H1 (cell line): ENCODE measurements around the gene SPOCK1. TPM values are rescaled to one million over a fixed set of nuclear protein-coding genes. Genes with fewer than 3 reads are reported as not detected.

Source experiments
- CTCF ChIA-PET: fragments of 300-600 bp; sonication (Branson Sonifier 250); formaldehyde crosslinking; loops from one replicate; lab custom pipeline; 2021; ENCODE audit not compliant: partially characterized antibody; lab: Charles Lee
- POLR2A ChIA-PET: fragments of 300-600 bp; sonication (Branson Sonifier 250); formaldehyde crosslinking; loops from one replicate; lab custom pipeline; 2021; ENCODE audit warnings: inconsistent platforms; ENCODE audit not compliant: partially characterized antibody; lab: Charles Lee
- DNase-seq, 2 experiments: peaks; one replicate each; pipeline versions ENCODE4 v3.0.0 to v3.0.0-alpha.2; 2010 to 2022; ENCODE audit warnings: low spot score in 2 of 2, low read depth in 1 of 2, mixed read lengths in 1 of 2
- FAIRE-seq: peaks from 2 replicates; lab custom pipeline; 2011; peaks lifted over from hg19 to GRCh38; lab: Jason Lieb, UNC
- H2AFZ ChIP-seq: 2 replicates; pipeline ENCODE4 v1.8.1; 2012; ENCODE audit warnings: low read length, inconsistent platforms
- H2AK5ac ChIP-seq: 2 replicates; pipeline ENCODE4 v1.6.1; 2013; ENCODE audit warnings: low read depth, low read length
- H2BK120ac ChIP-seq: replicated peaks from 2 replicates; pipeline ENCODE3; 2013; ENCODE audit warnings: low read depth, low read length, inconsistent platforms
- H2BK12ac ChIP-seq: 2 replicates; pipeline ENCODE4 v1.6.1; 2013; ENCODE audit warnings: low read depth, low read length
- H2BK15ac ChIP-seq: 2 replicates; pipeline ENCODE4 v1.6.1; 2013; ENCODE audit warnings: low read length
- H2BK20ac ChIP-seq: 2 replicates; pipeline ENCODE4 v1.6.1; 2013; ENCODE audit warnings: low read length
- H2BK5ac ChIP-seq: 2 replicates; pipeline ENCODE4 v1.6.1; 2013; ENCODE audit warnings: low read depth, low read length
- H3K14ac ChIP-seq: 2 replicates; pipeline ENCODE4 v1.6.1; 2013; ENCODE audit warnings: inconsistent platforms; ENCODE audit not compliant: insufficient read length
- H3K18ac ChIP-seq: 2 replicates; pipeline ENCODE4 v1.6.1; 2013; ENCODE audit warnings: low read length; ENCODE audit errors: extremely low read depth
- H3K23ac ChIP-seq: 2 replicates; pipeline ENCODE4 v1.6.1; 2013; ENCODE audit warnings: inconsistent platforms; ENCODE audit not compliant: insufficient read length
- H3K23me2 ChIP-seq: 2 replicates; pipeline ENCODE4 v1.6.1; 2013; ENCODE audit warnings: low read depth, low read length
- H3K27ac ChIP-seq: 2 replicates; pipeline ENCODE4 v1.6.1; 2011; ENCODE audit warnings: low read depth, low read length, inconsistent platforms
- H3K27me3 ChIP-seq, 4 experiments: replicated peaks in 1 of 4; 1 replicate in 1 of 4; 2 replicates in 3 of 4; pipeline versions ENCODE4 v1.6.1 to v1.8.1; 2011 to 2013; ENCODE audit warnings: low read length in 3 of 4, mild to moderate bottlenecking in 3 of 4, inconsistent platforms in 2 of 4, mixed read lengths in 2 of 4, moderate library complexity in 1 of 4; ENCODE audit not compliant: control insufficient read depth in 3 of 4, insufficient read depth in 3 of 4; ENCODE audit errors: extremely low read depth in 1 of 4
- H3K36me3 ChIP-seq, 4 experiments: 2 replicates each; pipeline versions ENCODE4 v1.6.1 to v1.8.1; 2011 to 2013; ENCODE audit warnings: mild to moderate bottlenecking in 4 of 4, low read length in 3 of 4, moderate library complexity in 2 of 4, control low read depth in 1 of 4, inconsistent platforms in 1 of 4; ENCODE audit not compliant: insufficient read depth in 4 of 4, control insufficient read depth in 2 of 4
- H3K4ac ChIP-seq: replicated peaks from 2 replicates; pipeline ENCODE3; 2013; ENCODE audit warnings: low read length, low read depth, mixed read lengths, inconsistent platforms; ENCODE audit not compliant: insufficient read length
- H3K4me1 ChIP-seq, 4 experiments: replicated peaks in 1 of 4; 1 replicate in 1 of 4; 2 replicates in 3 of 4; pipeline versions ENCODE4 v1.6.1 to v1.8.1; 2011 to 2013; ENCODE audit warnings: low read length in 3 of 4, inconsistent platforms in 2 of 4, mixed read lengths in 1 of 4; ENCODE audit not compliant: insufficient read depth in 4 of 4, control insufficient read depth in 3 of 4
- H3K4me2 ChIP-seq, 2 experiments: 2 replicates each; pipeline versions ENCODE4 v1.6.1 to v1.8.1; 2011 to 2013; ENCODE audit warnings: low read depth in 2 of 2, low read length in 2 of 2, control low read depth in 1 of 2, inconsistent platforms in 1 of 2, mild to moderate bottlenecking in 1 of 2; ENCODE audit not compliant: insufficient read depth in 1 of 2
- H3K4me3 ChIP-seq, 4 experiments: fragments of 200-600, 300-600 bp in 1 of 4; sonication (generic), shearing (Covaris generic), sonication (Bioruptor Twin) in 1 of 4; 2 replicates each; pipeline versions ENCODE4 v1.5.1 to v1.8.1; 2011 to 2016; ENCODE audit warnings: low read length in 4 of 4, low read depth in 3 of 4, control low read depth in 2 of 4, inconsistent platforms in 2 of 4, mild to moderate bottlenecking in 2 of 4, mixed read lengths in 1 of 4, moderate library complexity in 1 of 4; ENCODE audit not compliant: insufficient read depth in 2 of 4; ENCODE audit errors: extremely low read depth in 1 of 4
- H3K56ac ChIP-seq: replicated peaks from 2 replicates; pipeline ENCODE3; 2013; ENCODE audit warnings: low read depth, mild to moderate bottlenecking, mixed read lengths, low read length, inconsistent platforms; ENCODE audit not compliant: insufficient read length
- H3K79me1 ChIP-seq: 2 replicates; pipeline ENCODE4 v1.6.1; 2013; ENCODE audit warnings: low read depth, low read length, control low read depth
- H3K79me2 ChIP-seq, 2 experiments: 2 replicates each; pipeline versions ENCODE4 v1.6.1 to v1.8.1; 2012 to 2013; ENCODE audit warnings: low read length in 2 of 2, mild to moderate bottlenecking in 2 of 2, inconsistent platforms in 1 of 2; ENCODE audit not compliant: insufficient read depth in 2 of 2, control insufficient read depth in 1 of 2
- H3K9ac ChIP-seq, 4 experiments: replicated peaks in 1 of 4; 1 replicate in 1 of 4; 2 replicates in 3 of 4; pipeline versions ENCODE4 v1.6.1 to v1.8.1; 2011 to 2013; ENCODE audit warnings: low read depth in 3 of 4, low read length in 3 of 4, control low read depth in 2 of 4, mild to moderate bottlenecking in 2 of 4, moderate library complexity in 2 of 4, inconsistent platforms in 1 of 4; ENCODE audit errors: extremely low read depth in 1 of 4
- H3K9me3 ChIP-seq, 2 experiments: 2 replicates each; pipeline versions ENCODE4 v1.6.1 to v1.8.1; 2012 to 2013; ENCODE audit warnings: mild to moderate bottlenecking in 2 of 2, moderate library complexity in 2 of 2, control low read depth in 1 of 2, inconsistent platforms in 1 of 2, low read depth in 1 of 2, low read length in 1 of 2, mixed read lengths in 1 of 2; ENCODE audit not compliant: insufficient read depth in 2 of 2
- H4K20me1 ChIP-seq, 2 experiments: replicated peaks in 1 of 2; 2 replicates each; pipeline versions ENCODE3 to v1.8.1; 2011 to 2013; ENCODE audit warnings: inconsistent platforms in 2 of 2, low read length in 2 of 2, mild to moderate bottlenecking in 1 of 2; ENCODE audit not compliant: insufficient read depth in 2 of 2, control insufficient read depth in 1 of 2
- H4K5ac ChIP-seq: 2 replicates; pipeline ENCODE4 v1.6.1; 2013; ENCODE audit warnings: low read length, low read depth, mixed read lengths, inconsistent platforms; ENCODE audit not compliant: insufficient read length
- H4K8ac ChIP-seq: 2 replicates; pipeline ENCODE4 v1.8.0; 2013; ENCODE audit warnings: mild to moderate bottlenecking, moderate library complexity, low read length, inconsistent platforms; ENCODE audit not compliant: insufficient read depth; ENCODE audit errors: extremely low read depth
- H4K91ac ChIP-seq: replicated peaks from 2 replicates; pipeline ENCODE3; 2013; ENCODE audit warnings: low read length, mixed read lengths, inconsistent platforms; ENCODE audit not compliant: insufficient read length
- ATF2 ChIP-seq: IDR thresholded peaks from 2 replicates; pipeline ENCODE4 v1.6.1; 2012; ENCODE audit warnings: low read length, inconsistent platforms
- EGR1 ChIP-seq: IDR thresholded peaks from 2 replicates; pipeline ENCODE4 v1.6.1; 2011; ENCODE audit warnings: low read depth, low read length, borderline replicate concordance
- KDM1A ChIP-seq: fragments of 200-600, 300-600 bp; sonication (generic); IDR thresholded peaks from 2 replicates; pipeline ENCODE4 v1.7.1; 2016; ENCODE audit warnings: mild to moderate bottlenecking, low read length, borderline replicate concordance
- POLR2A ChIP-seq, 2 experiments: IDR thresholded peaks; 1 replicate in 1 of 2; 2 replicates in 1 of 2; pipeline ENCODE4 v1.6.1; 2011; ENCODE audit warnings: low read depth in 2 of 2, low read length in 2 of 2, mild to moderate bottlenecking in 2 of 2; ENCODE audit errors: control extremely low read depth in 1 of 2
- SIX5 ChIP-seq: IDR thresholded peaks from 2 replicates; pipeline ENCODE4 v1.6.1; 2011; ENCODE audit warnings: mild to moderate bottlenecking, low read depth, low read length
- SP4 ChIP-seq: IDR thresholded peaks from 2 replicates; pipeline ENCODE4 v1.6.1; 2012; ENCODE audit warnings: low read length, inconsistent platforms
- SUZ12 ChIP-seq: fragments of 200-600 bp; sonication (generic); IDR thresholded peaks from 2 replicates; pipeline ENCODE4 v1.6.1; 2012; ENCODE audit warnings: mild to moderate bottlenecking, inconsistent platforms, low read length, moderate library complexity, mixed read lengths
- TAF7 ChIP-seq: optimal IDR thresholded peaks from 2 replicates; pipeline ENCODE3; 2011; ENCODE audit warnings: low read depth, mild to moderate bottlenecking, inconsistent platforms, low read length, moderate library complexity, borderline replicate concordance
- TCF12 ChIP-seq: IDR thresholded peaks from 2 replicates; pipeline ENCODE4 v1.6.1; 2011; ENCODE audit warnings: low read depth, mild to moderate bottlenecking, low read length
- TEAD4 ChIP-seq: IDR thresholded peaks from 2 replicates; pipeline ENCODE4 v1.6.1; 2012; ENCODE audit warnings: low read depth, low read length, inconsistent platforms, mixed read lengths
- USF2 ChIP-seq: IDR thresholded peaks from 2 replicates; pipeline ENCODE4 v1.6.1; 2011; ENCODE audit warnings: low read length, improper control_type of control experiment
- YY1 ChIP-seq: IDR thresholded peaks from 2 replicates; pipeline ENCODE4 v1.6.1; 2011; ENCODE audit warnings: low read depth, mild to moderate bottlenecking, low read length
- WGBS, 2 experiments: shearing (Covaris generic) in 1 of 2; methylation state at CpG; one replicate each; pipeline versions ENCODE4 v1.1.6 to v1.1.7; 2013 to 2015; ENCODE audit warnings: low lambda C conversion rate in 2 of 2, mixed read lengths in 2 of 2, inconsistent platforms in 1 of 2, low coverage in 1 of 2, missing lambda C conversion rate in 1 of 2; ENCODE audit not compliant: insufficient replicate concordance in 2 of 2, insufficient coverage in 1 of 2, insufficient read length in 1 of 2; ENCODE audit errors: extremely low coverage in 1 of 2, missing lambda C conversion rate in 1 of 2; 5-methylcytosine and 5-hydroxymethylcytosine counted together
- polyA plus RNA-seq, 7 experiments: library from polyadenylated mRNA; depleted of rRNA in 3 of 7; stranded (reverse) in 5 of 7; unstranded in 2 of 7; fragments of >200 nt in 5 of 7; fragments of 200-250 nt in 2 of 7; gene quantifications; 1 replicate in 5 of 7; 2 replicates in 1 of 7; 4 replicates in 1 of 7; pipeline versions ENCODE4 v1.2.1 to v1.2.3, GENCODE V29; 2011 to 2013; ENCODE audit warnings: missing spikeins in 2 of 7, mixed read lengths in 2 of 7
- total RNA-seq: library from RNA; stranded (reverse); fragmentation: NEBNext Ultra II Directional; extraction: Animal tissue kit (Norgen Biotek cat#: 25700); gene quantifications from 2 replicates; pipeline ENCODE4 v1.2.1, GENCODE V29; 2021

SPOCK1 gene
- total and polyA plus RNA-seq, 2 of the 8 experiments (the other 6 are each of a cell fraction or from before 2014, with no cell fraction given), result 6.9 to 18.1 TPM

DNA sequence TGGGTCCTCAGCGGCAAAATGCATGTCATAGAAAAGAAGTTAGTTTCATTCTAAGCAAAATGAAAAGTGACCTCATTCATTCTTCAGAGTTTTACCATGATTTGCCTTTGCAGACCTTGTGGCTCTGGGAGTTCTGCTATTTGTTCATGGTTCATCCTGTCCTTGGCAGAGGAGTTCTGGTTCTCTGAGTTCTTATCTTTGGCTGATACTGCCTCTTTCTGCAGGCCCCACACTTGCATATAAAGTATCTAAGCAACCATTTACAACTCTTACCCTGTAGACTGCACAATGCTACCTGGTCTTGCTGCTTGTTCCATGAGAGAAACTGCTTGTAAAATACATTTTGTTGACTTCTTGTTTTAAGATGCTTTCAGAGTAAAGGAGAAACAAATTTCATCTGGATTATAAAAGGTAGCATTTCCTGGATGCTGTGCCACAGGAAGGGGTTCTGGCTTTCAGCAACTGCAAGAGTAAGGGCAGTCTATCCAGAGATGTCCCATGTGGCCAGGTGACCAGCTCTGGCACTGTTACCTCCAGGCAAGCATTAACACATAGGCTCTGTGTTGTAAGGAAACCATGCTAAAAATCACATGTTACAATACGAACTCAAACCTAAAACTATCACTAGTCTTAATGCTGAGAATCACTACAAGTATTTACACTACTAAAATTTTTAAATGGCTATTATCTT is 513.2 kb downstream of the SPOCK1 start:
- Histone ChIP-seq H3K4me2 (no peak overlapping the region), H2BK5ac (no peak overlapping the region), H2AK5ac (no peak overlapping the region), H3K18ac (no peak overlapping the region), H3K36me3 (no peaks in the 10 kb centered on the region), H4K91ac (no peak overlapping the region), H3K79me1 (no peaks in the 10 kb centered on the region), H3K23me2 (no peaks in the 10 kb centered on the region), H3K4me1 (peaks cover 0 to 3% (median 0%) of the 10 kb centered on the region in 4 experiments; a peak in 1 of 7 replicates), H3K27me3 (no peaks in the 10 kb centered on the region), H4K5ac (no peak overlapping the region), H3K27ac (no peak overlapping the region), H2BK12ac (no peak overlapping the region), H4K20me1 (no peaks in the 10 kb centered on the region), H4K8ac (no peak overlapping the region), H3K23ac (no peak overlapping the region), H2BK120ac (no peak overlapping the region), H2BK20ac (no peak overlapping the region), H3K14ac (no peak overlapping the region), H3K9me3 (no peaks in the 10 kb centered on the region), H2AFZ (no peak overlapping the region), H3K56ac (no peak overlapping the region), H2BK15ac (no peak overlapping the region), H3K9ac (no peak overlapping the region), H3K4ac (no peak overlapping the region), H3K79me2 (no peaks in the 10 kb centered on the region), H3K4me3 (no peak overlapping the region)
- ChIA-PET POLR2A (no interaction called here), CTCF (no interaction called here)
- DNase-seq, result no peak
- no peak for FAIRE-seq
- 100% methylated on average over 2 of the region's 2 CpGs; no CpG with 5 or more reads in 1 of the 2 experiments for WGBS, 2 experiments
- no peak for TF ChIP-seq KDM1A
- TF ChIP-seq ATF2, result no peak
- no peak for TF ChIP-seq TEAD4
- no peak for TF ChIP-seq YY1
- no peak for TF ChIP-seq SIX5
- no peak for TF ChIP-seq SUZ12
- TF ChIP-seq SP4, result no peak
- TF ChIP-seq TCF12, result no peak
- TF ChIP-seq POLR2A (IDR thresholded peaks at IDR 0.05; ENCODE audit: control extremely low read depth in 1 of 2, low read depth in 2 of 2, low read length in 2 of 2), result no peak
- TF ChIP-seq USF2, result no peak
- TF ChIP-seq TAF7, result no peak
- no peak for TF ChIP-seq EGR1
